A549 (cell line): ENCODE measurements around the gene CENATAC. TPM values are rescaled to one million over a fixed set of nuclear protein-coding genes. Genes with fewer than 3 reads are reported as not detected.
A peak's percentile ranks its signal among the peaks of the same experiment; 100 is the strongest.

Experiments
- ATAC-seq, 2 experiments: fragments of 200-7000 bp in 1 of 2; fragments of >200 bp in 1 of 2; cut with Nextera tagmentation in 1 of 2; cut with Tn5 transposase in 1 of 2; 3 replicates each; pipeline versions ENCODE4 v1.8.0 to v1.9.1; 2018 to 2020; ENCODE audit warnings: mild to moderate bottlenecking in 1 of 2, moderate library complexity in 1 of 2
- CTCF ChIA-PET: fragments of 300-600 bp; sonication (Branson Sonifier 250); formaldehyde crosslinking; extraction: SDS; loops from one replicate; lab custom pipeline; 2021; ENCODE audit warnings: antibody characterized with exemption, inconsistent platforms; lab: Yijun Ruan, JAX
- POLR2A ChIA-PET: fragments of 350-600 bp; formaldehyde crosslinking; extraction: SDS; loops from one replicate; lab custom pipeline; 2021; ENCODE audit warnings: antibody characterized with exemption, inconsistent platforms; lab: Yijun Ruan, JAX
- DNase-seq, 2 experiments: peaks; one replicate each; pipeline versions ENCODE4 v3.0.0 to v3.0.0-alpha.2; 2011 to 2016; ENCODE audit warnings: low read depth in 1 of 2, low spot score in 1 of 2
- FAIRE-seq: peaks from 2 replicates; lab custom pipeline; 2011; peaks lifted over from hg19 to GRCh38; lab: Jason Lieb, UNC
- H3K27ac ChIP-seq, 2 experiments: fragments of >200 bp; sonication (Bioruptor Twin); formaldehyde crosslinking; 3 replicates each; pipeline ENCODE4 v1.5.1; 2016 to 2017
- H3K4me1 ChIP-seq: fragments of >200 bp; sonication (Bioruptor Twin); formaldehyde crosslinking; 3 replicates; pipeline ENCODE4 v1.6.1; 2016
- H3K4me2 ChIP-seq: fragments of >200 bp; sonication (Bioruptor Twin); formaldehyde crosslinking; 3 replicates; pipeline ENCODE4 v1.6.1; 2016
- H3K4me3 ChIP-seq: fragments of >200 bp; sonication (Bioruptor Twin); formaldehyde crosslinking; 3 replicates; pipeline ENCODE4 v1.5.1; 2016
- H3K9me3 ChIP-seq: fragments of >200 bp; sonication (Bioruptor Twin); formaldehyde crosslinking; 3 replicates; pipeline ENCODE4 v1.6.1; 2016
- CBX2 ChIP-seq: fragments of 200-600 bp; sonication (generic); IDR thresholded peaks from 2 replicates; pipeline ENCODE4 v1.6.1; 2016; ENCODE audit warnings: low read depth, mild to moderate bottlenecking, borderline replicate concordance
- CHD4 ChIP-seq: fragments of 200-600 bp; sonication (generic); IDR thresholded peaks from 2 replicates; pipeline ENCODE4 v1.6.1; 2016; ENCODE audit warnings: antibody characterized with exemption, mild to moderate bottlenecking, borderline replicate concordance
- FOSL2 ChIP-seq, 2 experiments: fragments of 450-650 bp in 1 of 2; fragments of >200 bp in 1 of 2; sonication (Bioruptor Twin) in 1 of 2; formaldehyde crosslinking; IDR thresholded peaks; 2 replicates each; pipeline versions ENCODE4 v1.5.0 to v1.6.1; 2016 to 2020; ENCODE audit warnings: mild to moderate bottlenecking in 1 of 2, moderate library complexity in 1 of 2
- NPAS2 ChIP-seq: fragments of 250-450 bp; sonication (Bioruptor Pico); IDR thresholded peaks from 2 replicates; pipeline ENCODE4 v1.8.0; 2022; ENCODE audit warnings: mild to moderate bottlenecking, moderate library complexity, borderline replicate concordance
- NR3C1 ChIP-seq: fragments of >200 bp; sonication (Bioruptor Twin); formaldehyde crosslinking; IDR thresholded peaks from 3 replicates; pipeline ENCODE4 v1.6.1; 2017
- POLR2AphosphoS2 ChIP-seq: conservative IDR thresholded peaks from 2 replicates; pipeline ENCODE4 v1.6.1; 2012; ENCODE audit warnings: low read length, improper control_type of control experiment, inconsistent platforms
- TP53 ChIP-seq: fragments of 250-450 bp; sonication (Bioruptor Pico); IDR thresholded peaks from 2 replicates; pipeline ENCODE4 v1.5.0; 2021; ENCODE audit warnings: mild to moderate bottlenecking, moderate library complexity
- ZNF302 ChIP-seq: fragments of 250-450 bp; sonication (Bioruptor Pico); IDR thresholded peaks from 2 replicates; pipeline ENCODE4 v1.9.0; 2021; ENCODE audit warnings: inconsistent platforms, mild to moderate bottlenecking, moderate library complexity
- WGBS: methylation state at CpG from one replicate; pipeline ENCODE4 v1.1.6; 2017; ENCODE audit errors: missing lambda C conversion rate; 5-methylcytosine and 5-hydroxymethylcytosine counted together
- polyA plus RNA-seq, 4 experiments: library from polyadenylated mRNA; depleted of rRNA in 3 of 4; stranded (reverse); fragments of >200 nt; fragmentation: RNase III in 1 of 4; extraction: RNeasy Plus Mini Kit Qiagen cat#74134 plus additional on column Dnase treatment in 1 of 4; gene quantifications; 2 replicates in 3 of 4; 3 replicates in 1 of 4; pipeline ENCODE4 v1.2.3, GENCODE V29; 2011 to 2017
- TF ChIP-seq, protein P1 (sequence below): fragments of >200 bp; sonication (Bioruptor Twin); formaldehyde crosslinking; IDR thresholded peaks from 2 replicates; pipeline ENCODE4 v1.6.1; 2016
- TF ChIP-seq, protein P2 (sequence below): IDR thresholded peaks from 2 replicates; pipeline ENCODE4 v1.6.1; 2012
- TF ChIP-seq, protein P3 (sequence below): fragments of 200-600 bp; sonication (generic); IDR thresholded peaks from 2 replicates; pipeline ENCODE4 v1.6.1; 2016; ENCODE audit warnings: antibody characterized with exemption, mild to moderate bottlenecking, moderate library complexity

The CENATAC gene
- polyA plus RNA-seq, 2 of the 4 experiments (the other 2 are of a cell fraction) = 11.1 to 20.2 TPM

DNA sequence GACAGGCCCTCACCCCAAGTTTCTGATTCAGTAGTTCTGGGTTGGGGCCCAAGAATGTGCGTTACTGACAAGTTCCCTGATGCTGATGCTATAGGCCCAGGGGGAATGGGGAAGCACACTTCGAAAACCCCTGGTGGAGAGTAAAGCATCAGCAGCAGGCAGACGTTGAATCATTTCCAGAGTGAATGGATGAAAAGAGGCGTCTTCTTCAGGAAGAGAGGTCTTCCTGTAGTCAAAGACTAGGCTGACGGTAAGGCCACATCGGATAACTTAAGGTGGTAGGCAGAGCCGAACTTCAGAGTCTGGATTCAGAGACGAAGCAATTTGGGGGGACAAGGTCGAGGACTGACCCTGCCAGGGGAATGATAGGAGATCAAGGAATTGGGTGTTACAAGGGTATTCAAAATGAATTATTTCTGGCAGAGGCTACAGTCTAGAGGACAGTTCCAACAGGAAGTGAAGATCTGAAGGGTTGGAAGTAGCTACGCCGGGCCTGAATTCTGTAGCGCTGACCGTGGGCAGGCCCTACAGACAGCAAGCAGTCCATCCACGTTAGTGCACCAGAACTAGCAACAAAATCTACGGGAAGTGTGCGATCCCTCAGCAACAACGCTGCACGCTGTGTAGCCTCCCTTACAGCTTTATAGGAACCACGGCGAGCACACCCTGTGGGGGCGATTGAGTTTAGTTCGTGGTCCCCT, 862 bp upstream of the CENATAC start:
- ChIA-PET CTCF (interaction anchor here (1.2 to 1.4 kb wide), 2 partner anchors 34 to 59 kb away, joined by 4 to 5 read pairs; no protein-coding TSS in a partner anchor), POLR2A (interaction anchor here (0.6 to 2.3 kb wide), 2 partner anchors 21 to 102 kb away, joined by 3 to 10 read pairs; partner anchors contain the start of genes RPS25 and TRAPPC4)
- DNase-seq (peak; percentile 40 to 65), FAIRE-seq (no peak), ATAC-seq (peak; percentile 52 to 56; a peak in 5 of 6 replicates)
- Histone ChIP-seq H3K4me2 (peak overlapping the region; percentile 83), H3K9me3 (no peaks in the 10 kb centered on the region), H3K27ac (peak overlapping the region; percentile 88 to 96), H3K4me1 (peaks cover 28% of the 10 kb centered on the region), H3K4me3 (peak overlapping the region; percentile 97)
- TF ChIP-seq TP53 (CRISPR knock-in tag) (no peak), NR3C1 (no peak)
- WGBS = 43% methylated on average over 20 of the region's 22 CpGs

DNA sequence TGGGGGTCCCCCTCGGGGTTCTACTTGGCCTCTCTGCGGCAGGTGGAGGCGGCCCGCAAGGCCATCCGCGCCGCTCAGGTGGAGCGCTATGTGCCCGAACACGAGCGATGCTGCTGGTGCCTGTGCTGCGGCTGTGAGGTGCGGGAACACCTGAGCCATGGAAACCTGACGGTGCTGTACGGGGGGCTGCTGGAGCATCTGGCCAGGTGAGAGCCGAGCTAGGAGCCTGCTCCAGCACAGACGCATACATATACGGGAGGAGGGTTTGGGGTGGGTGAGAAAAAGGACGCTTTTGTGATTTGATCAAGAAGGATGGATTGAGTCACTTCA, 415 bp downstream of the CENATAC start:
- DNase-seq = no peak
- CTCF ChIA-PET = interaction anchor here (1.2 to 1.4 kb wide), 3 partner anchors 33 to 58 kb away, joined by 3 to 5 read pairs (median 4); partner anchors contain the start of gene UPK2
- POLR2A ChIA-PET = interaction anchor here (0.9 to 2.3 kb wide), 2 partner anchors 18 to 20 kb away, joined by 4 to 10 read pairs; partner anchors contain the start of genes RPS25 and TRAPPC4

DNA sequence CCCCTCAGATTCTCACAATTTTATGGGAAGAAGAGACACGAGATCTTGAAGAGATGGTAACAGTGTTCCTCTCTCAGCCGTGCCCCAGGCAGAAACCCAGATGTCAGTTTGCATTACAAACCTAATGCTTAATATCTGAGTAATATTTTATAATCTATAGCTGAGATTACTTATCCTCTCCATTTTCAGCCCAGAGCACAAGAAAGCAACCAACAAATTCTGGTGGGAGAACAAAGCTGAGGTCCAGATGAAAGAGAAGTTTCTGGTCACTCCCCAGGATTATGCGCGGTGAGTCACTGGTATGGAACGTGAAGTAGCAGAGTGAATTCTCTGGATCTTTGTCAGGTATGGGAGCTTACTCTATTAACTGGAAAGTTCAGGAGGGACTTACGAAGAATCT, 884 bp downstream of the CENATAC start:
- WGBS = 3% methylated on average over 6 of the region's 6 CpGs
- ATAC-seq (peak; percentile 55 to 59; a peak in 5 of 6 replicates), FAIRE-seq (no peak), DNase-seq (peak; percentile 38 to 50)
- Histone ChIP-seq H3K4me3 (peak overlapping the region; percentile 97), H3K4me2 (peak overlapping the region; percentile 99), H3K9me3 (no peaks in the 10 kb centered on the region), H3K27ac (peak overlapping the region; percentile 88 to 96), H3K4me1 (peaks cover 28% of the 10 kb centered on the region)
- TF ChIP-seq, protein P1, sequence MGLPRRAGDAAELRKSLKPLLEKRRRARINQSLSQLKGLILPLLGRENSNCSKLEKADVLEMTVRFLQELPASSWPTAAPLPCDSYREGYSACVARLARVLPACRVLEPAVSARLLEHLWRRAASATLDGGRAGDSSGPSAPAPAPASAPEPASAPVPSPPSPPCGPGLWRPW = no peak
- TF ChIP-seq NPAS2 (CRISPR knock-in tag) (no peak), FOSL2 (IDR thresholded peaks at IDR 0.05) (peak; percentile 34; the same call in 1 of the 2 replicates), FOSL2 (CRISPR knock-in tag; IDR thresholded peaks at IDR 0.05) (peak; percentile 69), POLR2AphosphoS2 (no peak), CHD4 (no peak), CBX2 (no peak)
- TF ChIP-seq, protein P2, sequence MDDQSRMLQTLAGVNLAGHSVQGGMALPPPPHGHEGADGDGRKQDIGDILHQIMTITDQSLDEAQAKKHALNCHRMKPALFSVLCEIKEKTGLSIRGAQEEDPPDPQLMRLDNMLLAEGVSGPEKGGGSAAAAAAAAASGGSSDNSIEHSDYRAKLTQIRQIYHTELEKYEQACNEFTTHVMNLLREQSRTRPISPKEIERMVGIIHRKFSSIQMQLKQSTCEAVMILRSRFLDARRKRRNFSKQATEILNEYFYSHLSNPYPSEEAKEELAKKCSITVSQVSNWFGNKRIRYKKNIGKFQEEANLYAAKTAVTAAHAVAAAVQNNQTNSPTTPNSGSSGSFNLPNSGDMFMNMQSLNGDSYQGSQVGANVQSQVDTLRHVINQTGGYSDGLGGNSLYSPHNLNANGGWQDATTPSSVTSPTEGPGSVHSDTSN = no peak
- POLR2A ChIA-PET = interaction anchor here (0.9 to 2.3 kb wide), 3 partner anchors 17 to 88 kb away, joined by 4 to 10 read pairs (median 7); partner anchors contain the start of genes RPS25 and TRAPPC4
- CTCF ChIA-PET = interaction anchor here (1.2 kb wide), 1 partner anchor 42 kb away, joined by 3 read pairs; the partner anchor contains the start of gene UPK2

More for the DNA sequence above, 415 bp downstream of the CENATAC start:
- H3K4me2 ChIP-seq = peak overlapping the region; percentile 99
- TF ChIP-seq, protein P3, sequence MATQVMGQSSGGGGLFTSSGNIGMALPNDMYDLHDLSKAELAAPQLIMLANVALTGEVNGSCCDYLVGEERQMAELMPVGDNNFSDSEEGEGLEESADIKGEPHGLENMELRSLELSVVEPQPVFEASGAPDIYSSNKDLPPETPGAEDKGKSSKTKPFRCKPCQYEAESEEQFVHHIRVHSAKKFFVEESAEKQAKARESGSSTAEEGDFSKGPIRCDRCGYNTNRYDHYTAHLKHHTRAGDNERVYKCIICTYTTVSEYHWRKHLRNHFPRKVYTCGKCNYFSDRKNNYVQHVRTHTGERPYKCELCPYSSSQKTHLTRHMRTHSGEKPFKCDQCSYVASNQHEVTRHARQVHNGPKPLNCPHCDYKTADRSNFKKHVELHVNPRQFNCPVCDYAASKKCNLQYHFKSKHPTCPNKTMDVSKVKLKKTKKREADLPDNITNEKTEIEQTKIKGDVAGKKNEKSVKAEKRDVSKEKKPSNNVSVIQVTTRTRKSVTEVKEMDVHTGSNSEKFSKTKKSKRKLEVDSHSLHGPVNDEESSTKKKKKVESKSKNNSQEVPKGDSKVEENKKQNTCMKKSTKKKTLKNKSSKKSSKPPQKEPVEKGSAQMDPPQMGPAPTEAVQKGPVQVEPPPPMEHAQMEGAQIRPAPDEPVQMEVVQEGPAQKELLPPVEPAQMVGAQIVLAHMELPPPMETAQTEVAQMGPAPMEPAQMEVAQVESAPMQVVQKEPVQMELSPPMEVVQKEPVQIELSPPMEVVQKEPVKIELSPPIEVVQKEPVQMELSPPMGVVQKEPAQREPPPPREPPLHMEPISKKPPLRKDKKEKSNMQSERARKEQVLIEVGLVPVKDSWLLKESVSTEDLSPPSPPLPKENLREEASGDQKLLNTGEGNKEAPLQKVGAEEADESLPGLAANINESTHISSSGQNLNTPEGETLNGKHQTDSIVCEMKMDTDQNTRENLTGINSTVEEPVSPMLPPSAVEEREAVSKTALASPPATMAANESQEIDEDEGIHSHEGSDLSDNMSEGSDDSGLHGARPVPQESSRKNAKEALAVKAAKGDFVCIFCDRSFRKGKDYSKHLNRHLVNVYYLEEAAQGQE = no peak
- TF ChIP-seq ZNF302 (CRISPR knock-in tag) = no peak
- TF ChIP-seq, all 56 proteins: peak for 0
- Histone ChIP-seq H3K27ac (peak overlapping the region; percentile 88 to 96), H3K9me3 (no peaks in the 10 kb centered on the region), H3K4me1 (peaks cover 28% of the 10 kb centered on the region), H3K4me3 (peak overlapping the region; percentile 97)
- FAIRE-seq (no peak), ATAC-seq (peak; percentile 54 to 57; a peak in 5 of 6 replicates)
- 0% methylated on average over 6 of the region's 19 CpGs for WGBS
